Naive B cell (primary cell): ENCODE data around the gene CSNK1G1. TPM values are rescaled to one million over a fixed set of nuclear protein-coding genes. Genes with fewer than 3 reads are reported as not detected.

Experiments
- ATAC-seq, 2 donors: fragments of 150-1000 bp; cut with Tn5 transposase; 2 replicates each; pipeline ENCODE4 v1.10.0; 2021; ENCODE audit warnings: low read depth in 2 of 2, mild to moderate bottlenecking in 2 of 2, moderate library complexity in 2 of 2
- DNase-seq: peaks from one replicate; pipeline ENCODE4 v3.0.0; 2022
- H3K27ac Mint-ChIP-seq, 6 donors: one replicate each; pipeline ENCODE4 v1.8.0; 2020 to 2022; ENCODE audit warnings: mild to moderate bottlenecking in 6 of 6, mixed read lengths in 6 of 6, moderate library complexity in 5 of 6, inconsistent platforms in 2 of 6
- H3K27me3 Mint-ChIP-seq, 3 donors: one replicate each; pipeline ENCODE4 v1.8.0; 2021 to 2022; ENCODE audit warnings: mixed read lengths in 3 of 3, mild to moderate bottlenecking in 1 of 3
- H3K36me3 Mint-ChIP-seq, 2 donors: one replicate each; pipeline ENCODE4 v1.8.0; 2020 to 2022; ENCODE audit warnings: mixed read lengths in 2 of 2, inconsistent platforms in 1 of 2, mild to moderate bottlenecking in 1 of 2
- H3K4me1 Mint-ChIP-seq, 3 donors: one replicate each; pipeline ENCODE4 v1.8.0; 2020 to 2022; ENCODE audit warnings: mixed read lengths in 3 of 3, inconsistent platforms in 1 of 3, mild to moderate bottlenecking in 1 of 3, moderate library complexity in 1 of 3
- H3K4me3 Mint-ChIP-seq, 8 donors: one replicate each; pipeline ENCODE4 v1.8.0; 2020 to 2022; ENCODE audit warnings: mild to moderate bottlenecking in 8 of 8, mixed read lengths in 8 of 8, moderate library complexity in 8 of 8, inconsistent platforms in 2 of 8
- H3K9me3 Mint-ChIP-seq, 7 donors: one replicate each; pipeline ENCODE4 v1.8.0; 2020 to 2022; ENCODE audit warnings: mixed read lengths in 7 of 7, mild to moderate bottlenecking in 5 of 7, inconsistent platforms in 2 of 7, moderate library complexity in 1 of 7
- polyA plus RNA-seq, 6 donors: library from polyadenylated mRNA; unstranded; fragments of 300-500 nt; fragmentation: Illumina TruSeq; gene quantifications; one replicate each; pipeline ENCODE4 v1.2.3, GENCODE V29; 2021; ENCODE audit warnings: low read depth in 6 of 6

The CSNK1G1 gene
- polyA plus RNA-seq, 6 donors from 2014 or later, result 1.2 to 26.0 (median 15.4) TPM

DNA sequence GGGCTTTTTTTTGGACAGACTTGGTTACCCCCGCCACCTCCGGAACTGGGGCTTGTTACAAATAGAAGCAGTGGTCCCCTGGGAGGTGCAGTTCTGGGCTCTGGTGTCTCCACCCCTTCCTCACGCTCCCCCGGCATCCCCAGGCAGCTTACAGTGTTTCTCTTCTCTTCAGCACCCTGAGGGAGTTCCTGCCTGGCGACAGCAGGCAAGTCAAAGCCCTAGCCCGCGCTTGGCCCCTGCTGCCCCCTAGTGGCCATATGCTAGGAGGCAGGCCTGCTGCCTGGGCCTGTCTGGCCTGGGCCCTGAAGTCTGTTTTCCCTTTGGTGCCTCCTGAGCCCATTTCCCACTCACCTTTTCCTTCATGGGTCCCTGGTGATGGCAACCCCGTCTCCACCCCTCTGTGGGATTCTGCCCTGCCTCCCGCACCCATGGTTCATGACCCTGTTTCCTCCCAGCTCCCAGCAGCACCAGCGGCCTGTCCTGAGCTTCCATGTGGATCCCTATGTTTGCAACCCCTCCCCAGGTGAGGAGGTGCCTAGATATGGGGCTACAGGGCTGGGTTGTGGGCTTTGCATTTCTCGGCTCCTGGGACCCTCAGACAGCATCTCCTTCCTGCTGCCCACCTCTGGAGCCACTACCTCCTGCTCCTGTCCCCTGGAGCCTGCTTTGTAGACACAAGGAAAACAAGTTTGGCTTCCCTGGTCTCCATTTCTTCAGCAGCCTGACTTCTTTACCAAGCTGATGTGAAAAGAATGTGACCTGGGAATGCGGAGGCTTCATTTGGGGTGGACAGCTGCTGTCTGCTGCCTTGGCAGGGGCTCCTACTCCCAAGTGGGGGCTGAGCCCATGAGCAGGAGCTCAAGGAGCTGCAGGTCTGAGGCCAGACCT, 202.2 kb downstream of the CSNK1G1 start:
- peaks cover 0 to 3% (median 0%) of the 10 kb centered on the region in 7 donors for H3K9me3 Mint-ChIP-seq
- DNase-seq, result peak; percentile 95
- H3K27ac Mint-ChIP-seq, result peak overlapping the region; percentile 86 to 98 (median 96)
- peak overlapping the region; percentile 90 to 98 (median 96) for H3K4me3 Mint-ChIP-seq
- peaks cover 0 to 11% of the 10 kb centered on the region in 2 donors for H3K36me3 Mint-ChIP-seq
- peaks cover 51 to 75% (median 74%) of the 10 kb centered on the region in 3 donors for H3K4me1 Mint-ChIP-seq
- peak; percentile 82 to 84 for ATAC-seq
- H3K27me3 Mint-ChIP-seq, result no peaks in the 10 kb centered on the region

DNA sequence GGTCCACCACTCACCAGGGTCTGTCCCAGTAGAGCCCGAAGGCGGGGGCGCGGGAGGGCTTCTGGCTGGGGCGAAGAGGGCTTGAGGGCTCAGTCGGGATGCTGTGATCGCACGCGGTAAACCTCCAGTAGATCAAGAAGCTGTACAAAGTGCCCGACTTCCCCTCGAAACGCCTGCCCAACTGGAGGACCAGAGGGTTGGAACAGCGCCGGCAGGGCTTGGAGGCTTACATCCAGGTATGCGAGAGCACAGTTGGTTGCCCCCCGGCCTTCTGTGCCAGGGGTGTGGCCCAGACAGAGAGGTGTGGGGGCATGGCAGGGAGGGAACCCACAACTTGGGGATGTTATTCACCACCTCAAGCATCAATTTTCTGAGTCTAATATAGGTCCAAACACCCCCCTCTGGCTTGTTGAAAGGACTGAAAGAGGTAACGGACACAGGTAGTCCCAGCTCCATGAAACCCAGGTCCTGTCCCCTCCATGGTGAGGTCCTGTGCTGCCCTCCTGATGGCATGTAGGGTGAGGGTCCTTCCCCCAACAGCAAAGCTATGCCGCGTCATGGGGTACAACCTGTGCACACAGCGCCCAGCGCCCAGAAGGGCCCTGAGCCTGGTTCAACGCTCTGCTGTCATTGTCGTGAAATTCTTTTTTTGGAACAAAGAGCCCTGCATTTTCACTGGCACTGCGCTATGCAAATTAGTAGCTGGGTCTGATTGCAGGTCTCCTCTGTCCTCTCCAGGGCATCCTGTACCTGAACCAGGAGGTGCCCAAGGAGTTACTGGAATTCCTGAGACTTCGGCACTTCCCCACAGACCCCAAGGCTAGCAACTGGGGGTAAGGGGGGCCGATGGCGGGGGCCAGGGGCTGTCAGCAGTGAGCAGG, 203.2 kb downstream of the CSNK1G1 start:
- Mint-ChIP-seq H3K27me3 (no peaks in the 10 kb centered on the region), H3K36me3 (peaks cover 0 to 1% of the 10 kb centered on the region in 2 donors), H3K27ac (peak overlapping the region; percentile 93 to 98 (median 96))

DNA sequence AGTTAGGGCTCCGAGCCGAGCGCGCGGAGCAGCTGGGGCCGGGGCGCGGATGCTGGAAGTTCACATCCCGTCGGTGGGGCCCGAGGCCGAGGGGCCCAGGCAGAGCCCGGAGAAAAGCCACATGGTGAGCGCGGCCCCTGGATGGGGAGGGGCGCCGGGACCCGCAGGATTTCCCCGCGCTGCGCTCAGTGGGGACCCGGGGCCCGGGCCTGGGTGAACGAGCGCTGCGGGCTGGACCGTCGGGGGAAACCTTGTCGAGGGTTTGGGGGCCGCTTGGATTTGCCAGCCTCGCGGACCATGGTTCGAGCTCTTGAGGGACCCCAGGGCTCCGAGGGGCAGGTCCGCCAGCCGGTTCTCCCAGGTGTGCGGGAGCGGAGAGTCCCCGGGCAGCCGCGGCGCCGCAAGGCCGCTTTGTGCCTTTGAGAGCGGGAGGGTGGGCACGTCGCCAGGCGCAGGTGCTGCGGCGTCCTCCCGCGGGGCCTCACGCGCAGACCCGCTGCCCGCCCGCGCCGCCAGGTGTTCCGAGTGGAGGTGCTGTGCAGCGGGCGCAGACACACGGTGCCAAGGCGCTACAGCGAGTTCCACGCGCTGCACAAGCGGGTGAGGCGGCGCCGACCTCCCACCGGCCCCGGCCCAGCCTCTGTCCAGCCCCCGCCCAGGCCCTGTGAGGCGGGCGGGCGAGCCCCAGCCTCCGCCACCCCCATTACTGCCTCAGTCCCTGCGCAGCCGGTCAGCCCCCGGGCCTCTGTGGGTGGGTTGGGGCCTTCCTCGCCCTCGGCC, 204.1 kb downstream of the CSNK1G1 start, which contains the start of gene SNX22:
Gene SNX22, plus strand, starts transcription at position 5 of the 780 bp plus-strand sequence. Its CDS starts 45 bp downstream, at position 50.
- DNase-seq (peak; percentile 46), ATAC-seq (peak; percentile 3 to 10)
- Mint-ChIP-seq H3K4me3 (peak within 1 kb of the TSS; percentile 90 to 98 (median 96)), H3K36me3 (no peaks in the 10 kb centered on the region), H3K9me3 (peaks cover 0 to 3% (median 0%) of the 10 kb centered on the region in 7 donors), H3K27me3 (no peaks in the 10 kb centered on the region), H3K4me1 (peaks cover 39 to 58% (median 57%) of the 10 kb centered on the region in 3 donors), H3K27ac (peak within 1 kb of the TSS; percentile 93 to 98 (median 96))

More for the DNA sequence above, 203.2 kb downstream of the CSNK1G1 start:
- DNase-seq, result peak; percentile 49
- ATAC-seq, result peak; percentile 34 to 35
- H3K4me1 Mint-ChIP-seq, result peaks cover 43 to 67% (median 65%) of the 10 kb centered on the region in 3 donors
- H3K9me3 Mint-ChIP-seq, result peaks cover 0 to 3% (median 0%) of the 10 kb centered on the region in 7 donors
- peak overlapping the region; percentile 90 to 98 (median 96) for H3K4me3 Mint-ChIP-seq

DNA sequence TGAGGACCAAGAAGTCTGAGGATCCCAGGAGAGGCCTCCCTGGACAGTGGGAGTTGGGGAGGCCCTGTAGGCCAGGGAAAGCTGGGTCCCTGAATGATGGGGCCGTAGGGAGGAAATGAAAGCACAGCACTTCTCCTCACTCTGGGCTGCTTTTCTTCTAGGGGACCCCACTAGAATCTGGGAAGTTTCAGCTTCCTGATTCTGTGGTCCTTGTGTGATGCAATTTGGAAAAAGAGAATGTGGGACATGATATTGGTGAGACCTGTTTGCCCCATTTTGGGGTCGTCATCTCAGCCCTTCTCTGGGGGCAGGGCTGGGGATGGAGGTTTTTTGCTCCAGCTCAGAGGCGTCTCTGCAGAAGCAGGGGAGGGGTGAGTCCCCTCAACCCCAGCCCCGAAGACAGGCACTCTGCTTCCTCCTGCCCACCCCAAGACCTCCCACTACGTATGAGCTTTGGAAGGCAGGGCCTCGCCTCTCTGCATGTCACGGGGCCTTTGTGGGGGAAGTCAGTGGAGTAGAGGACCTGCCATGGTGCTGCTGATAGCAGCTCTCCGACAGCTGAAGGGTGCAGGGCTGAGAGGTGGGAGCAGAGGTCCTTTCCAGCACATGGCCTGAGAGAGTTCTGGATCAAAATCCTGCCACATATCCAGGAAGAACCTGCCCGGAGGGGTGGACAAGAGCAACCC, 205.9 kb downstream of the CSNK1G1 start:
- Mint-ChIP-seq H3K27ac (peak overlapping the region; percentile 28 to 94 (median 75)), H3K27me3 (no peaks in the 10 kb centered on the region), H3K4me1 (peaks cover 33 to 51% (median 42%) of the 10 kb centered on the region in 3 donors), H3K36me3 (no peaks in the 10 kb centered on the region), H3K4me3 (peak overlapping the region; percentile 57 to 97 (median 91)), H3K9me3 (peaks cover 0 to 3% (median 0%) of the 10 kb centered on the region in 7 donors)
- DNase-seq, result no peak
- no peak for ATAC-seq

DNA sequence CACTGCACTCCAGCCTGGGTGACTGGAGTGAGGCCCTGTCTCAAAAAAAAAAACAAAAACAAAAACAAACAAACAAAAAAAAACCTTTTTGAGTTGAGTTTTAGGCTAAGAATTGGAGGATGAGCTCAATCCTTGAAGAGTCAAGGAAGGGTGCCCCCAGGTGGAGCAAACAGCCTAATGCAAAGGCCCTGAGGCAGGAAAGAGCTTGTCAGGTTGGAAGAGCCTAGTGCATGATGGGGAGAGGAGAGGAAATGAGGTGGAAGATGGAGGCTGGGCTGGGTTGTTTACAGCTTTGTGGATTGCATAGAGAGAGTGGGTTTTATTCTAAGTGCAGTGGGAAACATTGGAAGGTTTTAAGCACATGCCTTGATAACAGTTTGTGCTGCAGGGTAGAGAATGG, 206.5 kb downstream of the CSNK1G1 start:
- peaks cover 0 to 3% (median 0%) of the 10 kb centered on the region in 7 donors for H3K9me3 Mint-ChIP-seq
- peak overlapping the region in 5 of 6 donors; percentile 16 to 94 (median 62) for H3K27ac Mint-ChIP-seq
- H3K27me3 Mint-ChIP-seq, result no peaks in the 10 kb centered on the region
- H3K4me3 Mint-ChIP-seq, result peak overlapping the region; percentile 16 to 97 (median 91)
- H3K36me3 Mint-ChIP-seq, result no peaks in the 10 kb centered on the region
- no peak for ATAC-seq
- DNase-seq, result no peak
- H3K4me1 Mint-ChIP-seq, result peaks cover 37 to 55% (median 46%) of the 10 kb centered on the region in 3 donors

DNA sequence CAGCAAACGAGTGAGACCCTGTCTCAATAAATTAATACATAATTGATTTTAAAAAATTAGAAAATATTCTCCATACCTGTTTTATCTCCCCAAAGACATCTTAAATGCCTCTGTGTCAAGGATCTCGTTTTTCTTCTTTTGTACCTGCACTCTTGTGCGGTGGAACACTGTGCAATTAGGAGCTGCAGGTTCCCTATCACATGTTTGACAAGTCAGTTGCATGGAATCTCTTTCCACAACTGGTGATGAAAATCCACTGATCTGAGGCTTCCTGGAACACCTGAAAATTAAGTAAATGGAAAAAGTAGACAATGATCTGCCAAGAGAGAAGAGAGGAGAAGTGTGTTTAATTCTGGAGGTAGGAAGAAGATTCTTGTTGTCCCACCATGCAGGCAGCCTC, 207.4 kb downstream of the CSNK1G1 start:
- peaks cover 35 to 49% (median 41%) of the 10 kb centered on the region in 3 donors for H3K4me1 Mint-ChIP-seq
- peak overlapping the region in 2 of 8 donors; percentile 53 to 66 for H3K4me3 Mint-ChIP-seq
- ATAC-seq (no peak), DNase-seq (no peak)
- H3K9me3 Mint-ChIP-seq, result peaks cover 0 to 3% (median 0%) of the 10 kb centered on the region in 7 donors
- no peaks in the 10 kb centered on the region for H3K27me3 Mint-ChIP-seq
- H3K36me3 Mint-ChIP-seq, result no peaks in the 10 kb centered on the region
- H3K27ac Mint-ChIP-seq, result peak overlapping the region in 3 of 6 donors; percentile 38 to 94 (median 51)

DNA sequence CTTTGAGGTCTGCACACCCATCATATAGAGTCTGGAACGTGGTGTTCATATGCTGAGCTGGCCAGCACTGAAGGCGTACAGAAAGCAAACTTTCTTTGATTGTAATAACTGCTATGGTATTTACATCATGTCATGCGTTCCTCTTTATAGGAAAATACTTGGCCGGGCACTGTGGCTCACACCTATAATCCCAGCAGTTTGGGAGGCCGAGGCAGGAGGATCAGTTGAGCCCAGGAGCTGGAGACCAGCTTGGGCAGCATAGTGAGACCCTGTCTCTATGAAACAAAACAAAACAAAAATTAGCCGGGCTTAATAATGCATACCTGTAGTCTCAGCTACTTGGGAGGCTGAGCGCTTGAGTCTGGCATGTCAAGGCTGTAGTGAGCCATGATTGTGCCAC, 207.8 kb downstream of the CSNK1G1 start:
- H3K9me3 Mint-ChIP-seq, result peaks cover 0 to 3% (median 0%) of the 10 kb centered on the region in 7 donors
- H3K27ac Mint-ChIP-seq, result peak overlapping the region in 1 of 6 donors; percentile 13
- peaks cover 32 to 45% (median 37%) of the 10 kb centered on the region in 3 donors for H3K4me1 Mint-ChIP-seq
- DNase-seq (no peak), ATAC-seq (no peak)
- H3K4me3 Mint-ChIP-seq, result peak overlapping the region in 1 of 8 donors; percentile 66
- H3K36me3 Mint-ChIP-seq, result no peaks in the 10 kb centered on the region
- no peaks in the 10 kb centered on the region for H3K27me3 Mint-ChIP-seq

DNA sequence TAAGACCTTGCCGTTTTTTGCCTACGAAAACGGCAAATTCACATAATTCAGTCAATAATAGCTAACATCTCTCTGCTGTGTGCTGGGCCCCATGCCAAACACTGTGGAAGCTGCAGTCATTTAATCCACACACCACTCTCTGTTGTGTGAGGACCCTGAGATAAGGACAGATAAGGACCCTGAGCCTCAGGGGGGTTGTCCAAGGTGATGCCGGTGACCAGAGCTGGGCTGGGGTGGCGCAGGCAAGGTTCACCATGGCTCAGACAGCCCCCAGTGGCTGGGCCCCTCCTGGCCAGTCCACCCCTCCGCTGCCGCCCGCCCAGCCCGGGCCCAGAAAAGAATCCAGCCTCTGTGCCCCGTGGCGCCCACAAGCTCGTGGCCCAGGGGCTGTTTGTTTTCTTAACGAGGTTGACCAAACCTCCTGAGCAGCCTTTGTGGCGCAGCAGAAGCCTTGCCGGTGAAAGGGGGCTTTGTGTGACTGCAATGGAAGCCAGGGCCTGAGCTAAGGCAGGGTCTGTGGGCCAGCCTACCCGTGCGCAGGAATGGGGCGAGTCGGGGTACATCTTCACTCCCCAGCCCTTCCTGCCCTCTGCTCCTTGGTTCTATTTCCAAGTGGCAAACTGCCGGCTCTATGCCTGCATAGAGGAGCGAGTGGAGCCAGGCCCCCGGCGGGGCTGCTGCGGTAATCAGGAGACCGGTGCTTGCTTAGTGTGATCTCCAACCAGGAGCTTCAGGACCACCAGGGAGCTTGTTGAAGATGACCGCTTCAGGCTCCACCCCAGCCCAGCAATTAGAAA, 208.9 kb downstream of the CSNK1G1 start:
- peak overlapping the region in 1 of 8 donors; percentile 66 for H3K4me3 Mint-ChIP-seq
- H3K27ac Mint-ChIP-seq, result peak overlapping the region in 2 of 6 donors; percentile 28 to 75
- ATAC-seq (no peak), DNase-seq (no peak)
- no peaks in the 10 kb centered on the region for H3K9me3 Mint-ChIP-seq
- no peaks in the 10 kb centered on the region for H3K27me3 Mint-ChIP-seq
- H3K36me3 Mint-ChIP-seq, result peaks cover 0 to 4% of the 10 kb centered on the region in 2 donors
- H3K4me1 Mint-ChIP-seq, result peaks cover 32 to 44% (median 38%) of the 10 kb centered on the region in 3 donors

DNA sequence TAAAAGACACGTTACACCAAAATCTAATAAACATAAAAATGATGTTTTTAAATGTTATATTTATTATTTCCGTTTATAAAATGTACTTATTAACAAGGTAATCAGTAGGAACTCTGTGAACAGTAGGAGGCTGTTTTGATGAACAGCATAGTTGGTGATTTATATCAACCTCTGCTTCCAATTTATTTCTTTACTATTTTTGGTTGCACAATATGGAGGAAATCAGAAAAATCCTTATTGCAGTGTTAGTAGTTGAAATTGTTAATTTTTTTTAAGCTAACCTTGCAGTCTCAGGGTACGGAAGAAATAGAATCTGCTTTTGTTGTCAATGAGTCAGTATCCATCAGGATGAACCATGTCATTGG, 209.5 kb downstream of the CSNK1G1 start:
- ATAC-seq (no peak), DNase-seq (no peak)
- H3K36me3 Mint-ChIP-seq, result peaks cover 0 to 4% of the 10 kb centered on the region in 2 donors
- no peaks in the 10 kb centered on the region for H3K27me3 Mint-ChIP-seq
- peaks cover 35 to 46% (median 41%) of the 10 kb centered on the region in 3 donors for H3K4me1 Mint-ChIP-seq
- peak overlapping the region in 1 of 6 donors; percentile 58 for H3K27ac Mint-ChIP-seq
- H3K4me3 Mint-ChIP-seq, result no peak overlapping the region
- H3K9me3 Mint-ChIP-seq, result no peaks in the 10 kb centered on the region

DNA sequence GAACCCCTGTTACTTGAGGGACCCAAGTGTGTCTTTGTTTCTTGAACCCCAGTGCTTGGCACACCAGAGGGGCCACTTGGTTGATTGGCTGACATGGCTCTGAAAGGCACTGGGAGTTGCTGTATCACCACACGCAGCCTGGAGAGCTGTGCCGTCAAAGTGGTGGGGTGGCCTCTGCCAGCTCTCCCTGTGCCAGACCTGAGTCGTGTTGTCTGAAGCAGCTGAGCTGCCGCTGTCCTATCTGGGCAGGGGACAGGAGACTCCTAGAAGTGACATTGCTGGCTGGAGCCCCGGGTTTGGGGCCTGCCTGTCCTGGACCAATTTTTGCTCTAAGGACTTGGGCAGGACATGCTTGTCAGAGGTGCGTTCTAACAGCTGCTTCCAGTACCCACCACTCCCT, 209.9 kb downstream of the CSNK1G1 start:
- no peaks in the 10 kb centered on the region for H3K9me3 Mint-ChIP-seq
- DNase-seq, result no peak
- H3K4me3 Mint-ChIP-seq, result no peak overlapping the region
- peak overlapping the region in 1 of 6 donors; percentile 36 for H3K27ac Mint-ChIP-seq
- peaks cover 38 to 45% (median 39%) of the 10 kb centered on the region in 3 donors for H3K4me1 Mint-ChIP-seq
- peaks cover 0 to 4% of the 10 kb centered on the region in 2 donors for H3K36me3 Mint-ChIP-seq
- ATAC-seq, result no peak
- H3K27me3 Mint-ChIP-seq, result no peaks in the 10 kb centered on the region

DNA sequence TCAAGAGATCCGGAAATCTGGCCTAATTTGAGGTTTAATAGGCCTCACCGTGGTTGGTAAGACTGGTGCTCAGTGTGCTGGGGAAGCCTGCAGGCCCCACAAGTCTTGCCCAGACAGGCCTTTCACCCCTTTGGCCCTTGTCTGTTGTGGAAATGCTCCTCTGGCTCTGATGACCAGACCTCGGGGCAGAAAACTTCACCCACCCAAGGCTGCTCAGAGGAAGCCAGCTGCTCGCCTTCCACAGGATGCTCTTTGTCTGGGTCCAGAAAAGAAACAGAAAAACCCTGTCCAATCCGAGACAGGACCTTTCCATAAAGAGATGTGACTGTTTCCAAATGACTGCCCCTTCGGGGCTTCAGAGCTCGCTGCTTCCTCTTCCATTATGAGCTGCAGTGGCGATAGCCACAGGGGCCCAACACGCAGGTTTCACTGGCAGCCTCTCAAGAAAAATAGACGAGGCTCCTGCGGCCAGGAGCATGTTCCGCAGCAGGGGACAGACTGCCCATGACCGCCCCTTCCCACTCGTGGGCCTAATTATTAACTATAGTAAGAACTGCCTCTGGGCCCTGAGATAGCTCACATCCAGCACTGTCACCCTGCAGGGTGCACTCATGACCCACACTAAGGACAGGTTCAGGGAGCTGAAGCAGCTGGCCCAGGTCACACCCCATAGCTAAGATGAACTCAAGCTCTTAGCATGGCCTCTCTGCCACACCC, 211.2 kb downstream of the CSNK1G1 start:
- Mint-ChIP-seq H3K4me3 (peak overlapping the region in 1 of 8 donors; percentile 26), H3K36me3 (peaks cover 0 to 4% of the 10 kb centered on the region in 2 donors), H3K9me3 (no peaks in the 10 kb centered on the region), H3K27me3 (no peaks in the 10 kb centered on the region), H3K27ac (peak overlapping the region in 5 of 6 donors; percentile 20 to 86 (median 76)), H3K4me1 (peaks cover 25 to 32% (median 26%) of the 10 kb centered on the region in 3 donors)
- ATAC-seq, result peak; percentile 28 to 71
- DNase-seq, result no peak
